OCI-LY3 (cell line): ENCODE measurements around the gene TFF3.

Experiments used
- CTCF ChIP-seq: fragments of 200-600, 300-600 bp; sonication (generic); IDR thresholded peaks from 2 replicates; pipeline ENCODE4 v1.5.1; 2014; ENCODE audit warnings: antibody characterized with exemption, low read length, low read depth
- EZH2phosphoT487 ChIP-seq: fragments of 200-600 bp; shearing (Covaris generic); IDR thresholded peaks from 2 replicates; pipeline ENCODE4 v1.6.1; 2018; ENCODE audit warnings: antibody characterized with exemption, mixed run types, low read depth

- TF ChIP-seq CTCF (no peak), EZH2phosphoT487 (no peak)
Measured at GRCh38 chr21:42352441-42353095, 37.4 kb upstream of the TFF3 start.
